CD14-positive monocyte (primary cell): ENCODE results near the gene HES7. TPM values are rescaled to one million over a fixed set of nuclear protein-coding genes. Genes with fewer than 3 reads are reported as not detected.

ENCODE experiments used
- DNase-seq, 3 donors: peaks; one replicate each; pipeline ENCODE4 v3.0.0-alpha.2; 2011 to 2022
- H2AFZ ChIP-seq: 2 replicates; pipeline ENCODE4 v1.6.0; 2012; ENCODE audit warnings: mild to moderate bottlenecking, low read depth, low read length, inconsistent platforms; ENCODE audit not compliant: insufficient read depth, poor library complexity, severe bottlenecking
- H3K27ac ChIP-seq, 2 donors: 1 replicate in 1 of 2; 2 replicates in 1 of 2; pipeline ENCODE4 v1.5.1; 2012 to 2013; ENCODE audit warnings: low read length in 2 of 2, control low read depth in 1 of 2, inconsistent platforms in 1 of 2, low read depth in 1 of 2, mild to moderate bottlenecking in 1 of 2
- H3K27me3 ChIP-seq, 2 donors: one replicate each; pipeline versions ENCODE4 v1.6.0 to v1.6.1; 2011 to 2013; ENCODE audit warnings: low read length in 2 of 2; ENCODE audit not compliant: control insufficient read depth in 2 of 2, insufficient read depth in 2 of 2
- H3K36me3 ChIP-seq, 2 donors: replicated peaks in 1 of 2; 1 replicate in 1 of 2; 2 replicates in 1 of 2; pipeline versions ENCODE4 v1.5.1 to v1.6.1; 2012 to 2013; ENCODE audit warnings: low read length in 2 of 2, control low read depth in 1 of 2, inconsistent platforms in 1 of 2, mild to moderate bottlenecking in 1 of 2; ENCODE audit not compliant: insufficient read depth in 2 of 2, control insufficient read depth in 1 of 2
- H3K4me1 ChIP-seq, 2 donors: 1 replicate in 1 of 2; 2 replicates in 1 of 2; pipeline versions ENCODE4 v1.5.1 to v1.6.1; 2012 to 2013; ENCODE audit warnings: low read length in 2 of 2, control low read depth in 1 of 2, inconsistent platforms in 1 of 2, mild to moderate bottlenecking in 1 of 2, moderate library complexity in 1 of 2; ENCODE audit not compliant: insufficient read depth in 2 of 2, control insufficient read depth in 1 of 2
- H3K4me2 ChIP-seq: replicated peaks from 2 replicates; pipeline ENCODE3; 2012; ENCODE audit warnings: low read length, moderate library complexity, mild to moderate bottlenecking; ENCODE audit not compliant: poor library complexity, severe bottlenecking; ENCODE audit errors: extremely low read depth
- H3K4me3 ChIP-seq, 3 experiments: fragments of 200-600 bp in 1 of 3; sonication (generic) in 1 of 3; replicated peaks in 1 of 3; 1 replicate in 2 of 3; 2 replicates in 1 of 3; pipeline ENCODE4 v1.5.1; 2011 to 2013; ENCODE audit warnings: low read length in 3 of 3, mild to moderate bottlenecking in 3 of 3, control low read depth in 2 of 3, low read depth in 2 of 3, inconsistent platforms in 1 of 3, moderate library complexity in 1 of 3
- H3K79me2 ChIP-seq: 2 replicates; pipeline ENCODE4 v1.6.0; 2012; ENCODE audit warnings: mild to moderate bottlenecking, control low read depth, inconsistent platforms, low read length, moderate library complexity; ENCODE audit not compliant: insufficient read depth
- H3K9ac ChIP-seq: 2 replicates; pipeline ENCODE4 v1.6.0; 2017; ENCODE audit warnings: low read length, mild to moderate bottlenecking; ENCODE audit not compliant: insufficient read depth, poor library complexity, severe bottlenecking
- H3K9me3 ChIP-seq, 2 donors: replicated peaks in 1 of 2; 1 replicate in 1 of 2; 2 replicates in 1 of 2; pipeline versions ENCODE4 v1.5.1 to v1.6.1; 2012 to 2013; ENCODE audit warnings: low read length in 2 of 2, control low read depth in 1 of 2; ENCODE audit not compliant: control insufficient read depth in 1 of 2, insufficient read depth in 1 of 2
- H4K20me1 ChIP-seq: 2 replicates; pipeline ENCODE4 v1.6.0; 2012; ENCODE audit warnings: mild to moderate bottlenecking, low read length, control low read depth, moderate library complexity; ENCODE audit not compliant: insufficient read depth
- H3K27ac Mint-ChIP-seq, 7 donors: one replicate each; pipeline ENCODE4 v1.8.0; 2020; ENCODE audit warnings: mild to moderate bottlenecking in 7 of 7, mixed read lengths in 7 of 7, moderate library complexity in 6 of 7, inconsistent platforms in 2 of 7
- H3K27me3 Mint-ChIP-seq, 3 donors: one replicate each; pipeline ENCODE4 v1.8.0; 2021 to 2022; ENCODE audit warnings: low read depth in 3 of 3, mild to moderate bottlenecking in 3 of 3, mixed read lengths in 3 of 3, moderate library complexity in 3 of 3, inconsistent platforms in 1 of 3
- H3K36me3 Mint-ChIP-seq, 2 donors: one replicate each; pipeline ENCODE4 v1.8.0; 2020; ENCODE audit warnings: mixed read lengths in 2 of 2, inconsistent platforms in 1 of 2, mild to moderate bottlenecking in 1 of 2
- H3K4me1 Mint-ChIP-seq: one replicate; pipeline ENCODE4 v1.8.0; 2020; ENCODE audit warnings: mild to moderate bottlenecking, mixed read lengths
- H3K4me3 Mint-ChIP-seq, 2 donors: one replicate each; pipeline ENCODE4 v1.8.0; 2020; ENCODE audit warnings: mild to moderate bottlenecking in 2 of 2, mixed read lengths in 2 of 2, moderate library complexity in 1 of 2
- H3K9me3 Mint-ChIP-seq, 7 donors: one replicate each; pipeline ENCODE4 v1.8.0; 2020 to 2022; ENCODE audit warnings: mixed read lengths in 7 of 7, mild to moderate bottlenecking in 6 of 7, moderate library complexity in 6 of 7, inconsistent platforms in 2 of 7
- WGBS: methylation state at CpG from one replicate; pipeline ENCODE4 v1.1.5; 2013; ENCODE audit warnings: missing lambda C conversion rate; ENCODE audit not compliant: insufficient coverage; 5-methylcytosine and 5-hydroxymethylcytosine counted together
- intact Hi-C, 2 donors: fragments of 100-400 bp; cut with micrococcal nuclease; formaldehyde crosslinking; loops; one replicate each; pipeline versions ENCODE4 v1.15.0 to v1.15.1; 2023
- polyA plus RNA-seq, 3 donors: library from polyadenylated mRNA; depleted of rRNA in 1 of 3; unstranded in 2 of 3; stranded (reverse) in 1 of 3; fragments of 300-500 nt in 2 of 3; fragments of >200 nt in 1 of 3; fragmentation: Illumina TruSeq in 2 of 3; gene quantifications; 1 replicate in 2 of 3; 2 replicates in 1 of 3; pipeline ENCODE4 v1.2.3, GENCODE V29; 2012 to 2021
- TF ChIP-seq, protein P1 (sequence below): fragments of 200-600 bp; IDR thresholded peaks from one replicate; pipeline ENCODE4 v1.8.0; 2022; ENCODE audit warnings: antibody characterized with exemption, mild to moderate bottlenecking

The HES7 gene
- polyA plus RNA-seq, 3 donors = not detected

DNA sequence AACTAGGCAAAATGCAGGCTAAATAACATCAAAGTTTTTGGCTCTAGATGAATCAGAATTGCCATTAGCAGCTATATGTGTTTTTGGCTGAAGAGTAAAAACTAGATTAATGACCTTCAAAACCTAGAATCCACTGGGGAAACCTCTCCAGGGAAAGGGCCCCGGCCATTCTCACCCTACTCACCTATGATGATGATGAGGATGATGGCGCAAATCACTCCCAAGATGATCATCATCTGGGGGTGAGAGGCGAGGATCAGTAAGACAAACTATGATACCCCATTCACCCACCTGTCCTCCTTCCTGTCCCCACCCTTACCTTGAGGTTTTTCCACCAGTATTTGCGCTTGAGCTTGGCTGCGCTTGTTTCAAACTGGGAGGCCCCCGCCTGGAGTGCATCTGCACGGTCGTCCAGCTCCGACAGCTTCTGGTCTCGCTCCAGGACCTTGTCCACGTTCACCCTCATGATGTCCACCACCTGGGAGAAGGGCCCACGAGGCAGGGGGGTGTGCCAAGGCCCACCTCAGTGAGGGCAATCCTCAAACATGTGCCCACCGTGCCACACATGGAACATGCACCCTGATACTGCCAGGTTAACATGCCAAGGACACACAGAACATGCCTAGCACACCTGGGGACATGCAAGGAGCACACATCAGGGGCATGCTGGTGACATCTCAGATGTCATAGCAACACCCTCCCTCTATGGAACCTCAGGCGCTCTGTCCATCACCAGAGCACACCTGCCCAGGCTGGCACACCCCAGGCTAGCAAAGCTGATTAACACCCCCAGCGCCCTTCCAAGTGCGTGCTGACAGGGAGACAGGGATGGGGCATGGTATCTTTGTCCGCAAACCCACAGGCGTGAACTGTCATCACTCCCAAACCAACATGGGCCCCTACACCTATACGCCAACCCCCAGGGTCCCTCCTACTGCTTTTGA, 37.7 kb upstream of the HES7 start:
- H3K4me2 ChIP-seq = peak overlapping the region; percentile 86
- no peaks in the 10 kb centered on the region for H3K27me3 Mint-ChIP-seq
- 86% methylated on average over 13 of the region's 19 CpGs for WGBS
- peak overlapping the region; percentile 86 to 98 (median 95) for H3K4me3 ChIP-seq
- H3K4me3 Mint-ChIP-seq = peak overlapping the region; percentile 82 to 84
- H3K4me1 Mint-ChIP-seq = peaks cover 59% of the 10 kb centered on the region
- no peaks in the 10 kb centered on the region for H3K9me3 ChIP-seq
- no peak for DNase-seq
- H3K36me3 ChIP-seq = peaks cover 19 to 26% of the 10 kb centered on the region in 2 donors
- peaks cover 52 to 79% of the 10 kb centered on the region in 2 donors for H3K4me1 ChIP-seq
- no peaks in the 10 kb centered on the region for H3K27me3 ChIP-seq
- H3K36me3 Mint-ChIP-seq = peaks cover 23 to 30% of the 10 kb centered on the region in 2 donors
- TF ChIP-seq, protein P1, sequence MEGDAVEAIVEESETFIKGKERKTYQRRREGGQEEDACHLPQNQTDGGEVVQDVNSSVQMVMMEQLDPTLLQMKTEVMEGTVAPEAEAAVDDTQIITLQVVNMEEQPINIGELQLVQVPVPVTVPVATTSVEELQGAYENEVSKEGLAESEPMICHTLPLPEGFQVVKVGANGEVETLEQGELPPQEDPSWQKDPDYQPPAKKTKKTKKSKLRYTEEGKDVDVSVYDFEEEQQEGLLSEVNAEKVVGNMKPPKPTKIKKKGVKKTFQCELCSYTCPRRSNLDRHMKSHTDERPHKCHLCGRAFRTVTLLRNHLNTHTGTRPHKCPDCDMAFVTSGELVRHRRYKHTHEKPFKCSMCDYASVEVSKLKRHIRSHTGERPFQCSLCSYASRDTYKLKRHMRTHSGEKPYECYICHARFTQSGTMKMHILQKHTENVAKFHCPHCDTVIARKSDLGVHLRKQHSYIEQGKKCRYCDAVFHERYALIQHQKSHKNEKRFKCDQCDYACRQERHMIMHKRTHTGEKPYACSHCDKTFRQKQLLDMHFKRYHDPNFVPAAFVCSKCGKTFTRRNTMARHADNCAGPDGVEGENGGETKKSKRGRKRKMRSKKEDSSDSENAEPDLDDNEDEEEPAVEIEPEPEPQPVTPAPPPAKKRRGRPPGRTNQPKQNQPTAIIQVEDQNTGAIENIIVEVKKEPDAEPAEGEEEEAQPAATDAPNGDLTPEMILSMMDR = no peak
- H3K9me3 Mint-ChIP-seq = no peaks in the 10 kb centered on the region
- H3K27ac ChIP-seq = peak overlapping the region; percentile 74 to 94
- H3K9ac ChIP-seq = peak overlapping the region; percentile 99
- H4K20me1 ChIP-seq = no peaks in the 10 kb centered on the region
- H2AFZ ChIP-seq = no peak overlapping the region
- peaks cover 31% of the 10 kb centered on the region for H3K79me2 ChIP-seq
- intact Hi-C loops = loop anchor here in 1 of 2 donors (5.0 kb wide), 1 partner anchor 34 kb away; no protein-coding TSS in a partner anchor
- peak overlapping the region in 6 of 7 donors; percentile 77 to 94 (median 88) for H3K27ac Mint-ChIP-seq

DNA sequence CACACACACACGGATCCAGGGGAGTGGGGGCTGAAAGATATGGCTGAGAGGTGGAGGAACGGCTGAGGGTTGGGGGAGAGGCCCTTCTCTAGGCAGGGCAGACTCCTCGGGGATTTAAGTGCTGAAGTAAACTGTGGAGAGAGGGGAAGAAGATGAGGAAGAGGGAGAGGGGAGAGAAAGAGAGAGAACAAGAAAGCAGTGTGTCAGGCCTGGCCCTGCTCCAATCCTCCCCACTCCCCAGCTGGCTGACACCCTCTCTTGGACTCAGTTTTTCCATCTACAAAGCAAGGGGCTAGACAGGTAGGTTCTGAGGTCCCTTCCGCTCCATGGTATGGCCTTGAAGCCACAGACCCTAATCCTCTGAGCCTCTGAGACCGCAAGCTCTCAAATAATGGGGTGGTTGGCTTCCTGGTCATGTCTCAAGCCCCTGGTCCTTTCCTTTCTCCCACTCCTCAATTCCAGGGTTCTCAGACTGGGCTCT, 36.9 kb upstream of the HES7 start:
- H3K4me1 Mint-ChIP-seq = peaks cover 59% of the 10 kb centered on the region
- H3K9ac ChIP-seq = no peak overlapping the region

More for the DNA sequence above, 36.9 kb upstream of the HES7 start:
- no peak for DNase-seq
- peaks cover 56 to 81% of the 10 kb centered on the region in 2 donors for H3K4me1 ChIP-seq
- TF ChIP-seq, protein P1 = no peak
- H3K27me3 ChIP-seq = no peaks in the 10 kb centered on the region
- Mint-ChIP-seq H3K36me3 (peaks cover 23 to 30% of the 10 kb centered on the region in 2 donors), H3K27ac (peak overlapping the region in 6 of 7 donors; percentile 50 to 91 (median 82)), H3K27me3 (no peaks in the 10 kb centered on the region), H3K9me3 (no peaks in the 10 kb centered on the region), H3K4me3 (peak overlapping the region; percentile 71 to 82)
- peaks cover 19 to 26% of the 10 kb centered on the region in 2 donors for H3K36me3 ChIP-seq
- H4K20me1 ChIP-seq = peaks cover 3% of the 10 kb centered on the region
- intact Hi-C loops = loop anchor here in 1 of 2 donors (5.0 kb wide), 1 partner anchor 33 kb away; no protein-coding TSS in a partner anchor
- H3K4me2 ChIP-seq = peak overlapping the region; percentile 86
- H3K9me3 ChIP-seq = no peaks in the 10 kb centered on the region
- WGBS = no CpG with 5 or more reads among the region's 5 CpGs
- peak overlapping the region; percentile 21 to 94 for H3K27ac ChIP-seq
- H3K4me3 ChIP-seq = peak overlapping the region in 1 of 3 experiments; percentile 98
- peaks cover 31% of the 10 kb centered on the region for H3K79me2 ChIP-seq
- no peak overlapping the region for H2AFZ ChIP-seq
